SKM-1 (cell line): ENCODE measurements around the gene SLC2A4.
"Not testable (repeated sequence)": the region's sequence is repeated elsewhere in the genome, so short reads cannot be mapped to it uniquely, and the experiment has no call there.

Source experiments
- DNase-seq: peaks from one replicate; lab custom pipeline; 2025; ENCODE audit not compliant: unreplicated experiment; lab: John Stamatoyannopoulos, UW

SLC2A4 gene

DNA sequence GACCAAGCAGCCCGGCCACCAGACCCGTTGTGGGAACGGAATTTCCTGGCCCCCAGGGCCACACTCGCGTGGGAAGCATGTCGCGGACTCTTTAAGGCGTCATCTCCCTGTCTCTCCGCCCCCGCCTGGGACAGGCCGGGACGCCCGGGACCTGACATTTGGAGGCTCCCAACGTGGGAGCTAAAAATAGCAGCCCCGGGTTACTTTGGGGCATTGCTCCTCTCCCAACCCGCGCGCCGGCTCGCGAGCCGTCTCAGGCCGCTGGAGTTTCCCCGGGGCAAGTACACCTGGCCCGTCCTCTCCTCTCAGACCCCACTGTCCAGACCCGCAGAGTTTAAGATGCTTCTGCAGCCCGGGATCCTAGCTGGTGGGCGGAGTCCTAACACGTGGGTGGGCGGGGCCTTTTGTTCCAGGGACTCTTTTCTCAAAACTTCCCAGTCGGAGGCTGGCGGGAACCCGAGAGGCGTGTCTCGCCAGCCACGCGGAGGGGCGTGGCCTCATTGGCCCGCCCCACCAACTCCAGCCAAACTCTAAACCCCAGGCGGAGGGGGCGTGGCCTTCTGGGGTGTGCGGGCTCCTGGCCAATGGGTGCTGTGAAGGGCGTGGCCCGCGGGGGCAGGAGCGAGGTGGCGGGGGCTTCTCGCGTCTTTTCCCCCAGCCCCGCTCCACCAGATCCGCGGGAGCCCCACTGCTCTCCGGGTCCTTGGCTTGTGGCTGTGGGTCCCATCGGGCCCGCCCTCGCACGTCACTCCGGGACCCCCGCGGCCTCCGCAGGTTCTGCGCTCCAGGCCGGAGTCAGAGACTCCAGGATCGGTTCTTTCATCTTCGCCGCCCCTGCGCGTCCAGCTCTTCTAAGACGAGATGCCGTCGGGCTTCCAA lies at the start of gene SLC2A4:
Gene SLC2A4 (plus strand): TSS at position 645 of the 879 bp plus-strand sequence. CDS start 217 bp downstream, at position 862.
- no peak for DNase-seq

DNA sequence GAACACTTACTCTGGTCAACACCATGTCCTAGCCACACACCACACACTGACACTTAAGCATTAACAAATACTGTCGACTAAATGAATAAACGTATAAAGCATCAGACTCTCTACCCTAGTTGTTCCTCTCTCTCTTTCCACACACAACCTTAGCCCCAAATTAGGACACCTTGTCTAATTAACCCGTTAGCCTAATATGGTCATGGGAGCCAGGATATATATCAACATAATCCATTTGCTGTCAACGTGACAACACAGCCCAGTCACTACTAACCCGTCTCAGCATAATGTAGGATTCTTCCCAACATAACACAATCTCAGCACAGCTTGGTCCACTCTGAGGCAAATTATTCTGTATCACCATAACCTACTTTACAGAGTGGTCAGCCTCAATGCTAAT lies 49.4 kb upstream of the SLC2A4 start:
- DNase-seq, result no peak

DNA sequence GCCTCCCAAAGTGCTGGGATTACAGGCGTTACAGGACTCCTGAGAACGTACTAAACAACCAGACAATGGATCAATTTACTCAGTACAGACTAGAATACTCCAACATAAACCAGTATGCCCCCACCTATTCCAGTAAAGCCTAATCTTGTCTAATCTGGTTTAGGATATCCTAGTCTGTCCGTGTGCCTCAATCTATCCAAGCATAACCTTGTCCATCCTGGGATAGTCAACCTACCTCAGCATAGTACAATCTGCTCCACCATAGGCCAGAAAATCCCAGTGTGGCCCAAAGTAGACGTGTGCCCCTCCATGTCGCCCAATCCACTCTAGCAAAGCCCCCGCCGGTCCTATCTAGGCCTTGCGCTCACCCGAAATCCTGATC lies 47.8 kb upstream of the SLC2A4 start:
- DNase-seq, result no peak

DNA sequence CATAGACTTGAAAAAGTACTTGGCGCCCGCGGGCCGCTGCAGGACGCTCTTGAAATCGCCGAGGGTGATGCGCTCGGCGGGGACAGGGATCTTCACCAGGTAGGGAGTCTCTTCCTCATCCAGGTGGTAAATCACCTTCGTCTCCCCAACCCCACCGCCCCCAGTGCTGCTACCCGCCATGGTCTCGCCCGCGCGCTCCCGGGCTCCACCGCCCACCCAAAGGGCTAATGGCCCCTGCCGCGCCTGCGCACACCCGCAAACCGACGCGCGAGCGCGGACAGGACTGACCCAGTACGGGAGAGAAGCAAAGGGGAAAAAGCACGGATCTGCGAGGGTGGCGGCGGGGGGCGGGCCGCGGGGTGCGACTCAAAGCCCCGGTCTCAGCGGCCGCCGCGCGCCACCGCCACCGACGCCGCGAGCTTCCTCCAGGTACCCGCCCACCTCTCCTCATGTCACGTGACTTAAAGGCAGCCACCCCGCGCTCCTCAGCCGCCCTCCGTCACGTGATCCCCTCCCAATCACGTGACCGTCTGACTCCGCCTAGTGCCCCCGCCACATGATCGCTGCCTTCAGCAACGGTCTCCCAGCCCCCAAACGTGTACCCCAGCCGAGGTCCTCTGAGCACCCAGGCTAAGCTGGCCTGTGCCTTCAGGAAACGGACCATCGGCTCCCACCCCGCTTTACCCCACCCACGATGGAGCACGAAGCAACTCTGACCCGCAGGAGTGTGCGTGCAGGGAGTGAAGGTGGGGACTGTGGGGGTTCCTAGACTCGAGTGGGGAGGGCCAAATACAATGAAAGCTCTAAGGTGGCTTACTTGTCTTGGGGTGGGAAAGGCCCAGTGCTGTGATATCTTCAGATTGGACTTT lies 47.2 kb upstream of the SLC2A4 start, which contains the start of gene DVL2:
Gene DVL2 (minus strand): TSS at position 435 of the 869 bp plus-strand sequence. CDS start 255 bp downstream, at position 180.
- DNase-seq, result peak; percentile 38

DNA sequence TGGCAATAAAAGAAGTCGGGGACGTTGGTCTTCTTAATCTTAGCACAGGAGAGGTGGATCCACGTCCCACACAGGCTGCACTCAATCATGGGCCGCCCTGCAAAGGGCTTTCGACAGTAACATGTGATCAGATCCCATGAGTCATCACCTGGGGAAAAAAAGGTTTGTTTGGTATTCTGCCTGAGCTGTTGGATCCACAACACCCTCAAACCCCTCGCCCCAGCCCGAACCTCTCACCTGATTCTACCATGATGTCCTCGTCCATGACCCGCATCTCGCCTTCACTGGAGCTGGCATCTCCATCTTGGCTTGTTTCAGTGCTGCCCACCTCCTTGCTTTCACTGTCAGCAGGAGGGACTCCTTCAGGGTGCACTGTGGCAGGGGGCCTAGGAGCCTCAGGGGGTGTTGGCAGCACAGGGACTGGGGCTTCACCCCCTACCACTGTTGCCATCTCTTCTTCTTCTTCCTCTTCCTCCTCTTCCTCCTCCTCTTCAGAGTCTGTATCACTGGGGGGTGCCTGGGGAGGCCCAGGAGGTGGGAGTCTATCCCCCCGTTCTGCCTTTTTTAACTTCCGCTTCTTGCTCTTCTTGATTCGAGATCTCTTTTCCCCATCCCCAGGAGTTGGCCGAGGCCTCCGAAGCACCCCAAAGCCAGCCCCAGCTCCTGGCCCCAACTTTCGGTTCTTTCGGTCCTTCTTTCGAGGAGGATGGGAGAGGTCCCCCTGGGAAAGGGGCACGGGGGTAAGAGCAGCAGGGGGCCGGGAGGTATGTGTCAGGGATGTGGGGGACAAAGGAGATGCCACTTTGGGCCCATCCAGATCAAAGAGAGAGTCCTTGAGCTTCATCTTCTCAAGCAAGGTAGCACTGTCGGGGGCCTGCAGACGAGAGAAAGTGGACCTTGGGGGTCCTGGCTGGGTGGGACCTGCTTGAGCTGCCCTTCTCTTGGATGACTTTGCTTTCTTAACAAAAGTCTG lies 45.5 kb upstream of the SLC2A4 start:
- no peak for DNase-seq

DNA sequence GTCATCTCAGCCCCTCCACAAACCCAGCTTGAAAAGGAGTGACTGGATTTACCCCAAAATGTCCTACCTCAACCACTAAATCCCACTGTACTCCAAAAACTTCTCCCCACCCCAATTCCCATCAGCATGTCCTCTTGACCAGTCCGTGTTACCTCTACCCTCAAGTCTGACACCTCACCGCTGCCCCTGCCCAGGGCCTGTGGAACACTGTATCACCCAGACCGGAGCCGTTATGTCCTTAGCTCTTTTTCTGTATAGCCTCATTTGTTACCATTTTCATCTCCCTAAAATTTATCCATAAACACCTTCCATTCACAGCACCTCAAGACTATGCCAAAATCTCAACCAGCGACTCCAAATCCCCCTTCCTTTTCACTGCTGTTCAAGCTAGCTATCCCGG lies 44.7 kb upstream of the SLC2A4 start:
- DNase-seq, result no peak

DNA sequence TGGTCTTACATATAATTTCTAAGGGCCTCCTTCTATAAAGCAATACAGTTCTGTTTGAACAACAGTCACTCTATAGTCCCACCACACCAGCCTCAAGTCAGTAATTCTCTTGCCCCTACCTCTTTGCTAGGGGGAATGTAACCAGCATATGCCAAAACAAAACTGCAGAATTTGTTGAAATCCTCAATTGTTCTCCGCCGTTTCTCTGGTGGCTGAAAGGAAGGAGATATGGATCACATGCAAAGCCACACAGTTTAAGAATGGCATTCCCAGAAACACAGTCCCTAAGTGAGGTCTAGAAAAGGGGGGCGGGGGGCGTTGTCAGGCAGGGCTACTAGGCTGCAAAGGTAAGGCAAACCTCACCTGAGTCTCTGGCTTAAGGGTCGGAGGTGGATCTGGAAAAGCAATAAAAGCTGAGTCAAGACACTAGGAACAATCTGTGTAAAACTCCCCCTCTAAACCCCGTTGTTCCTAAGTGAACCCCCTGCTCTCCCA lies 44.2 kb upstream of the SLC2A4 start:
- no peak for DNase-seq

DNA sequence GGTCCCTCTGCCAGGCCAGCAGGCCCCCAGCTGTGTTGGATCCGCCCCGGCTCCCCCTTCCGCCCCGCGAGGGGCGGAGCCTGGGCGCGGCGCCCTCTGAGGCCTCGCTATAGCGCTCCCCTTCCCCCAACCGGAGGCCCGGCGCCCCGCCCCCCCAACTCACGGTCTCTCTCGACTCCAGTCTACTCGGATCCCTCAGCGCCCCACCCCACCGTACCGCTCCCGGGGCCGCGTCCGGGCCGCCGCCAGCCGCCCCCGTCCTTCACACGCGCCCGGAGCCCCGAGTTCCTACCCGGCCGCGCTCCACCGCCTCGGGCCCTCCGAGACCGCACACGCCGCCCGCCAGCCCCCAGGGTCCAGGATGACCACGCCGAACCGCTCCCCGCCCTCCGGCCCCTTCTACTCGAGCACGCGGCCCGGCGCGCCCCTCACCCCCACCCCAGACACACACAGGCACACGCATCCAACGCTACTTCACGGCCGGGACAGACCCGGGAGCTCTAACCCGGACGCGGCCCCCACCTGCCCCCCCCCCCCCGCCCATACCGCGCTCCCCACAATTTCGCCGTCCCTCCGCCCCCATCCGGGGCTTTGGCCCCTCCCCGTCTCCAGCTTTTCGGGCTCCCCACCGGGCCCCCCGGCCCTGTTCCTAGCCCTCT lies 43.6 kb upstream of the SLC2A4 start:
- peak; percentile 7 for DNase-seq

DNA sequence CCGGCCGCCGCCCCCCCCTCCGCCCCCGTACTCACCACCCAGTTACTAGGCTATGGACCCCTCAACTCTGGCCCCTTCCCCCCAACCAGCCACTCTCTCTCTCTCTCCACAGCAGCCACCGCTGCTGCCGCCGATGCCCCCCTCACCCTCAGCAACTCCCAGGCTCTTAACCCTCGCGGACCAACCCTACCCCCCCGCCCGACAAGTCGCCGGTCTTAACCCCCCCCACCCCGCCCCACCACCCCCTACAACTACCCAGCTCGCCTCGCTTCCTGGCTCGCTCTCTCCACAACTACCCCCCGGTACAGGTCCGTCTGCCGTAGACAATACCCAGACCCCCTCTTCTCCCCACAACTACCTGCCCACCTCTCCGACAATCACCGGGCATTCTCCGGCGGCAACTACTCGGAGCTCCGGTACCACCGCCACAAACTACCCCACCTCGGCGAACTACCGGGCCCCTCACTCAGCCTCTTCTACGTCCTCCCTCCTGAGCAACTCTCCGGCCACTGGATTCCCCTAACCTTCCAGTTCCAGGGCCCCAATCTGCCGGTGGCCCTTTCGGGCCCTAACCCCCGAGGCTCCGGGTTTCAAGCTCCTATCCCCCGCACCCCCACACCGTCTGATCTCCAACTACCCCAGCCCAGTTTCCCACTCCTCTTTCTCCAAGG lies 43.0 kb upstream of the SLC2A4 start:
- no peak for DNase-seq

DNA sequence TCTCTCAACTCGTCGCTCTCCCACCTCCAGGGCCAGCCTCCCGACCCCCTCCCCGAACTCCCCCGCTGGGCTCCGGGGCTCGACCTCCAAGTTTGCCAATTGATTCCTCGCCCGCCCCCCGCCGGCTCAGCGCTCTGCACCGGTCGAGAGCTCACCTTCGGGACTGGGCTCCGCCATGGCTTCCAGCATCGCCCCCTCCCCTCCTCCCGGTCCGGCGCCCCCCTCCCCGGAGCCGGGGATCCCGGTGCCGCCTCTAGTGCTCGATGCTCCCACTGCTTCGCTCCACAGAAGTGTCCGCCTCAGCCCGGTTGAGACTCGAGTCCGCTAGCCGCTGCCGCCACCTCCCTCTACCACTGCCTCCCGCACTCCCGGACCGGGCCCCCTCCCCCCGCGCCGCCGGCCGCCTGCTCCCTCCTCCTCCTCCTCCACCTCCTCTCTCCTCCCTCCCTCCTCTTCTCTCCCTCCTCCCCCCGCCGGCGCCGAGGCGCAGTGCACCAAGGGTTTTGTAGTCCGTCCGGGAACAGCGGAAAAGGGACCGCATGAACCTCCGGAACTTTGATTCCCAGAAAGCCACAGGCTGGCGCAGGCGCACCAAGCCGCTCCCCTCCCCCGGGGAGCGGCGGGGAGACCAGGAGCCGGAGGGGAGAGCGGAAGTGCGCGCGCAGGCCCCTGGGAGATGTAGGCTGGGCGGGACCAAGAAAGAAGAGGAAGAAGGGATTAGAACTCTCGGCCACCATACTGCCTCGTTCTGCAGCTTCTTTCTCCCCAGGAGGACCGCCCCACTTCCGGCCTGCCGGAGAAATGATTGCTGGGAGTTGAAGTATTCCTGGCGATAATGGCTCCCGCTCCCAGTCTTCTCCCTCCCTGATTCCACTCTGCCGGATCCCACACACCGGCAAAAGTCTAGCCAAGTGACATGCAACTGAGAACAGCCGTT lies 42.2 kb upstream of the SLC2A4 start, which contains the start of gene PHF23:
Gene PHF23 (minus strand): TSS at position 367 of the 937 bp plus-strand sequence. CDS start 178 bp downstream, at position 189.
- peak; percentile 84 for DNase-seq

DNA sequence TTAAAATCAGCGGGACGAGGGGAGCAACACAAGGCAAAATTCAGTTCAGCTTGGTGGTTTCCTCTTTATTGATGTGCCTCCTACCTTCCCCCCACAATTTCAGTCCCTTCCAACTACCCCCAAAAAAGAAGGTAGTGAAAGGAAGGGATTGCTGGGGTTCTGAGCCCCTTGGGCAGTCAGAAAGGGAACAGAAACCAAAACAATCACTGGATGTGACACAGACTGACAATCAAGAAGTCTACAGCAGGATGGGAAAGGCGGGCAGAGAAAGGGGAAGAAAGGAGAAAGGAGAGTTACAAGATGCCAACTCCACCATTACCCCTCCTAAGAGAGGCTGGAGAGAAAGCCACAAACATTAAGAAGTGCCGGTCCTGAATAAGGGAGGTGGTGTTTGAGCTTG lies 41.1 kb upstream of the SLC2A4 start:
- no peak for DNase-seq

DNA sequence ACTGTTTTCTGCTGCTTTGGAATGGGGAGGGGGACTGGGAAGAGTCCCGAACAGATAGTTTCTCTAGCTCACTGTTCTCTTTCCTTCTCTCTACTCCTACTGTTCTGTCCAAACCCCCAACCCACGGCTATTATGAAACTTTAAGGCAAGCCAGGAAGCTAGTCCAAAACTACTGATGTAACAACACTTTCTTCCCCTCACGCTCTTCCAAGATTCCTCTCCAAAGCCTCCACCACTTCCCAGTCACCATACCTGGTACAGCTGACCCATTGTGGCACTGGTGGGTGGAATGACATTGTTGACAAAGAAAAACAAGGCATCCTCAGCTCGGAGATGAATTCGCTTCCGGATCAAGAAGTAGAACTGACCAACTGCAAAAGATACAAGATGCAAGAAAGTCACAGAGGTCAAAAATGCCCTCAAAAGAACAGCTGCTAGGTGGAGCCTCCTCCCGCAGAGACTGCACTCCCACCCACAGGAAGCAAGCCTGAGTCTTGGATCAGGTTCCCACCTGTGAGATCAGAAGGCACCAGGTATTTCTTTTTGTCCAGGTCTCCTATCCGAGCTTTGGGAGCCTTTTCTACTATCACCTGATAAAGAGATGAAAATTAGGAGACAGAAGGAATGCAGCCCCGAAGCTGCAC lies 40.3 kb upstream of the SLC2A4 start:
- DNase-seq, result no peak

DNA sequence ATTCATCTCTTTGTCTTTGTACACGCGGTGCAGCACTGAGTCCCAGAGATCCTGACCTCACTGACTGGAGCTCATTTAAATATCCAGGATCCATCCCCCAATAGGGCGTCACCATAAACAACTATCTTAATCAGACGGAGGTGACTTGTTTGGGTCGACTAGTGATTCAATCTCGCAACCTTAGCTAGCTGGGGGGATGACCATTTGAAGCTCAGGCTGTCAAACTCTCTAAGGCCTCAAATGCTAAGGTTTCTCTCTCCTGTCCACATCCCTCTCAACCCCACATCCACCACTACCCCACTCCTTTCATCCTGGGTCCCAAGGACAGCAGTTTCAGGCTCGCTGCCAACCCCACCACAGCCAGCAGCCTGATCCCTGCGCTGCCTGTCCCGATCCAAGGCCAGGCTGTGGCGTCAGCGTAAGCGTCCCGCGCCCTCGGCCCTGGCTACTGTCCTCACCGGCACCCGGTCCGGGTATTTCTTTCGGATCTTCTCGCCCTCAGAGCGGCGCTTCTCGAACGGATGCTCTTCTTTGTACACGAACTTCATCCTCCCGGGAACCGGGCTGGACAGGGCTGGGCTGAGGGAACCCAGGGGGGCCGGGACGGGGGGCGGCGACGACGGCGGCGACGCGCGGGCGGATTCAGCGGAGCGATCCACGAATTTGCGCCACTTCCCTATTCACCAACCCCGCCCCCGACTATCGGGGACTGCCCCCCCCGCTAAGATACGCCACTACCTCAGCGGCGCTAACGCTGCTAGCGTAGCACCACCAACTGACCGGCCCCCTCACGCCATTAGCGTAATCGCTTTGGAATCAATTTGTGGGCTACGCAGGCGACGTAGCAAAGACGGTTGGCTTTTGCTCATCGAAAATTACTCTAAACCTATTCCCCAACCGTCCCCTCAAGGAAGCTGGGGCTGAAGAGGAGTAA lies 39.5 kb upstream of the SLC2A4 start, which contains the start of gene GABARAP:
Gene GABARAP (minus strand): TSS at position 667 of the 934 bp plus-strand sequence. CDS start 119 bp downstream, at position 548.
- DNase-seq, result peak; percentile 51

DNA sequence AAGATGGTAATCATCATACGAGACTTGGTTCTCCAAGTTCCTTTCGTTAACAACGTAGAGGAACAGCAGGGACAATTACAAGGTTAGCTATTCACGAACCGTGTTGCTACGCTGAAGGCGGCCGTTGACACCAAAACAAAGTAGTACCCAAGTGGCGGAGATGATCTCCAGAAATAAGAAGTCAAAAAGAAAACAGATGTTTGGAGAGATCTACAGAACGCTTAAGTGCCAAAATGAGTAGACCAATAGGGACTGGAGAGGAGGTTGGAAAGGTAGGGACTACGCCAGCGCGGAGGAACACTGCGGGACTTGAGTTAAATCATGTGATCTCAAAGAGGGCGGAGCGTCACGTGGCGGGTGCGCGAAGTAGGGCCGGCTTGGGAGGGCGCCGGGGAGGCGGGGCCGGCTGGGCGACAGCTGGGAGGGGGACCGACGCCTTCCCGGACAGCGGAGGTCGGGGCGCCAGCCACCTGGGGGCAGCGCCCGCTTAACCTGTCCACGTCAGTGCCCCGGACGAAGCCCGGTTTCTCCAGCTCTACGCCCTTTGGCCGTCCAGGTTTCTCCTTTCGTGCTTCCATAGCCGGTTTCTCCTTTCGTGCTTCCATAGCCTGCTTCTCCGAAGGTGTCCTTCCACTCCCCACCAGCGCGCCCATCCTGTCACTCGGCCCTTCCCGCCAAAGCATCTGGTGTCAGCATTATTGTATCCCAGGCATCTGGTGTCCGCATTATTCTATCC lies 38.6 kb upstream of the SLC2A4 start:
- peak; percentile 78 for DNase-seq

DNA sequence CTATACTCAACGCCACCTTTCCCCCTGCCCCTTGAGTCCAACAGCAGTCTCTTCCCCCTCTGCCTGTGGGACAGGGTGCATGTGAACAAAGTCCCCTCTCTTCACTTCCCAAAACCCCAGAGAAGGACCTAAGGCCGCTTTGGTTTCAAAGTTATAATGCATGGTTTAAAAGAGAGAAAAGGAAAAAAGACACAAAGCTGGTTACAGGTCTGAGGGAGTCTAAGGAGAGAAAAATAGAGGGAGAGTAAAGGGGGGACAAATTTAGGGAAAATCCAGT lies 38.1 kb upstream of the SLC2A4 start:
- no peak for DNase-seq

DNA sequence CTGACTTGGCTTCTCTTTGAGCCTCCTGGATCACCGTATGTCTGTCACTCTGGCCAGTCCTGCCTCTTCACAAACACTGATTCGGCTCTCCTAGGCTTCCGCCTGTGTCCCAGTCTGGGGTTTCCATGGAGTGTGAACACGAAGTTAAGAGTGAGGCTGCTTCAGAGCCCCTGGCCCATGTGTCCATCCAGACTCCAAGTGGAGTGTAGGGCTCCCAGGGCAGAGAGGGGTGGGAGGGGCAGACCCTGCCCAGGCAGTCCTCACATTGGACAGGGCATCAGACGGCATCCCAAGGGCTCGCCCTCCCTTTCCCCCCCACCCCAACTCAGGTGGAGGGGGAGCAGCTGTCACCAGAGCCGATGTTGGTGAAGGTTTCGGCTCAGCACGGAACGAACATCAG lies 37.7 kb upstream of the SLC2A4 start:
- DNase-seq, result not testable (repeated sequence)
